Cardiac fibroblast (primary cell): Measurements from ENCODE around the gene ERC2.

ENCODE experiments used
- DNase-seq, 2 donors: peaks; one replicate each; pipeline versions ENCODE4 v3.0.0 to v3.0.0-alpha.2; 2010; ENCODE audit warnings: low read depth in 2 of 2
- H3K4me3 ChIP-seq, 2 donors: replicated peaks in 1 of 2; 1 replicate in 1 of 2; 2 replicates in 1 of 2; pipeline ENCODE4 v1.5.1; 2011; ENCODE audit warnings: low read depth in 2 of 2, low read length in 2 of 2, mild to moderate bottlenecking in 2 of 2, moderate library complexity in 1 of 2
- CTCF ChIP-seq: IDR thresholded peaks from one replicate; pipeline ENCODE4 v1.5.1; 2011; ENCODE audit warnings: low read depth, mild to moderate bottlenecking, low read length, inconsistent platforms

The ERC2 gene

DNA sequence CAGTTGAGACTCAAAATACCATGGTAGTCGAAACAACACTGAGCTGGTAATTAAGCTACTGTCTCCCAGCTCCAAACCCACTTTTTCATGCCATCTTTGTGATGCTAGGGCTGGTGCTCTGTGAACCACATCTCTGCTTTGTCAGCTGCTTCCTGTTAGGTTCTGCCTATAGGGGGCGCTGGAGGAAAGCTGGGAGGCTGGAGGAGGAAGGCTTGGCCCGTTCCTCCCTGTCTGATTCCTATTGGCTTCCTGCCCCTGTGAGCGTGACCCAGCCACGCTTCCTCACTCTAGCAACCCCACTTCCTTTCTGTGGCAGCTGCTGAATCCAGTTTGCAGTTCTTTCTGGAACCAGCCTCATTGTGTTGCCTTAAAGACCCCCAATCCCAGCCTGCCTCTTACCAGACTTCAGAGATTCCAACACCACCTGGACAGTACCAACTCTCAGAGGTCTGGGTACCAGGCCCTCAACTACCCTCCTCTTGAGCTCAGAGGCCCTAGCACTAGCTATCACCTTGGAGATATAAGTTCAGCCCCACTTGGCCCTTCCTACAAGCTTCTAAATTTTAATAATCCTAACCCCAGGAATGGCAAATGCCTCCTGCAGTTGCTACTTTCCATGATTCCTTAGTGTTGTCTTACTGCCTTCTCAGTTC lies 120.9 kb downstream of the ERC2 start:
- TF ChIP-seq CTCF = peak; percentile 41
- H3K4me3 ChIP-seq = no peak overlapping the region
- peak; percentile 5 to 22 for DNase-seq

DNA sequence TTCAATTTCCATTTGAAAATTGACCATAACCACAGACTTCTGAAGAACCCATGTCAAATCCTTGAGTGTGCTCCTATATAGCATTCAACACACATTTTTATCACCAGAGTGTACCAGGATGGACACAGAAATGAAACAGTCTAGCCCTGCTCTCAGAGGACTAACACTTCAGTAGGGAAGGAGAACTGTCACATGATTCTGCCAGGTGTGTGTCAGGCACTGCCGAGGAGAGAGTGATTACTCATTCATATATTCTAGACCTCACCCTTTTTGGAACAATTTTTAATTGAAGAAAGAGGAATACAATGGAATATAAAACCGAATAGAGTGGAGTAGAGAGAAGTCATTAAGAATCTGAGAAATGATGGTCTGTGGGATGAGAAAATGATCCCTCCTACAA lies 125.8 kb downstream of the ERC2 start:
- no peak for DNase-seq
- TF ChIP-seq CTCF = no peak

DNA sequence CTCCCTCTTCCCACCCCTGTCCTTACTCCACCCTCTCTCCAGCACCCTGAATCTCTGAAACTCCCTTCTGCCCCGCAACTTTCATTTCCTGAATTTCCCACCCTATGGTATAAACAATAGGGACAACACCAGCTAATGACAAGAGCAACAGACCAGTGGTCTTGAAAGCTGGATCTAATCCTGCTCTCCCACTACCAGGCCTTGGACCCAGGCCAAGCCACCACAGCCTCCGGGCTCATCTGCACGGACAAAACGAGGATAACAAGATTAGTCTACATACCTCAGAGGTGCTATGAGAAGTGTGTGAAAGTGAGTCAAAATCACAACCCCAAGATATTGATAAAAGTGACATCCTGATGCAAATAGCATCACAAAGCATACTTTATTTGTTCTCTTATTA lies 128.6 kb downstream of the ERC2 start:
- no peak overlapping the region for H3K4me3 ChIP-seq
- no peak for TF ChIP-seq CTCF
- no peak for DNase-seq

More for the DNA sequence above, 125.8 kb downstream of the ERC2 start:
- no peak overlapping the region for H3K4me3 ChIP-seq

- no peak overlapping the region for H3K4me3 ChIP-seq
- no peak for DNase-seq
- no peak for TF ChIP-seq CTCF
Observed at GRCh38 chr3:56339244-56339643, 129.0 kb downstream of the ERC2 start.

DNA sequence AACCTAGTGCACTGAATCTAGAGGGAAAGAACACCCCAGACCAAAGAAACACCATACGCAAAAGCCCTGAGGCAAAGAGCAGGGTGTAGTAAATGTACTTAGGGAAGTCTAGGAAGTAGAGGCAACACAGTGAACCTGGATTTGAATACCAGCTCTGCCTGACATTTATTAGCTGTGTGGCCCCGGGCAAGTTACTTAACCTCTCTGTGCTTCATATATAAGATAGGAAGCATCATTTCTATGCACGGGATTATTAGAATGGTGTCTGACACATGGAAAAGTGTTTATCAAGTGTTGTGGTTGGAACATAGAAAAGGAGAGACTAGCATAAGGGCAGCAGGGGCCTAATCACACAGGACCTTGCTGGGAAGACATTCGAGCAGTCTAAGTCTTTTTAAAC lies 132.2 kb downstream of the ERC2 start:
- H3K4me3 ChIP-seq = no peak overlapping the region
- DNase-seq = no peak
- no peak for TF ChIP-seq CTCF

GRCh38 chr3:56324473-56324872 lies 143.8 kb downstream of the ERC2 start:
- TF ChIP-seq CTCF = no peak
- H3K4me3 ChIP-seq = no peak overlapping the region
- no peak for DNase-seq

GRCh38 chr3:56323986-56324420 lies 144.3 kb downstream of the ERC2 start:
- peak; percentile 82 to 85 for DNase-seq
- H3K4me3 ChIP-seq = no peak overlapping the region
- no peak for TF ChIP-seq CTCF
